Posterior vena cava (tissue), 2 donors: ENCODE measurements around the gene DDX41. TPM values are rescaled to one million over a fixed set of nuclear protein-coding genes. Genes with fewer than 3 reads are reported as not detected.

ENCODE experiments used
- DNase-seq: peaks from one replicate; pipeline ENCODE4 v3.0.0-alpha.2; 2020; ENCODE audit warnings: low spot score
- intact Hi-C, 2 donors: fragments of 100-400 bp; cut with DNase I; formaldehyde crosslinking; loops; one replicate each; pipeline versions ENCODE4 v1.14.1 to v1.14.2; 2022 to 2023
- total RNA-seq, 2 donors: library from RNA; stranded (reverse); fragmentation: NEBNext Ultra II Directional; extraction: Animal tissue kit (Norgen Biotek cat#: 25700); gene quantifications; one replicate each; pipeline ENCODE4 v1.2.1, GENCODE V29; 2021
- donor health status: DM: yes; HTN: yes; CAD: no.
- donor health status: DM: yes; HTN: yes; CAD: no.

DDX41 gene
- total RNA-seq, 2 donors from 2014 or later, result 52.1 to 52.6 TPM

DNA sequence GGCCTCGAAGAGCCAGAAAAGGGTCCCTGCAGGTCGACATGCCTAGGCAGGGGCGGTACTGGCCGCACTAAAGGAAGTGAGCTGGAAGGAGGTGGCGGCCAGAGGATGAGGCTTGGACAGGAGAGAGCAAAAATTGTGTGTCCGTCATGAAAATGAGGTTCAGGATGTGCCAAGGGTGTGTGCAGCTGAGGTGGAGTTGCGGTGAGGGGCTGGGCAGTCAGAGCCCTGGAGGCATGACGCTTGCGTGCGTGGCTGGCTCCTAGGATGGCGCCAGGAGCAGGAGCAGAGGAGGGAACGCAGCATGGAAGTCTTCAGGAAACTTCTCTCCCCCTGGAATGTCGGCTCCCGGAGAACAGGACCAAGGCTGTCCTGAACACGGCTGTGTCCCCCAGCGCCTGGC lies 13.9 kb downstream of the DDX41 start:
- no peak for DNase-seq
- intact Hi-C loops, result loop anchor here in 1 of 2 donors (1.0 kb wide), 1 partner anchor 9 kb away; no protein-coding TSS in a partner anchor

- intact Hi-C loops, result loop anchor here in 1 of 2 donors (1.0 to 2.0 kb wide), 2 partner anchors 8 to 109 kb away; no protein-coding TSS in a partner anchor
- no peak for DNase-seq
These were observed 14.7 kb downstream of the DDX41 start for GRCh38 chr5:177501874-177502678.

- peak; percentile 97 for DNase-seq
- intact Hi-C loops, result loop anchor here in 1 of 2 donors (2.0 kb wide), 1 partner anchor 108 kb away; no protein-coding TSS in a partner anchor
These were observed 15.9 kb downstream of the DDX41 start for GRCh38 chr5:177500685-177501522.

- intact Hi-C loops, result loop anchor here (2.0 to 5.0 kb wide), 2 partner anchors 107 to 108 kb away; no protein-coding TSS in a partner anchor
- DNase-seq, result no peak
These were observed 16.9 kb downstream of the DDX41 start for GRCh38 chr5:177499842-177500241.

DNA sequence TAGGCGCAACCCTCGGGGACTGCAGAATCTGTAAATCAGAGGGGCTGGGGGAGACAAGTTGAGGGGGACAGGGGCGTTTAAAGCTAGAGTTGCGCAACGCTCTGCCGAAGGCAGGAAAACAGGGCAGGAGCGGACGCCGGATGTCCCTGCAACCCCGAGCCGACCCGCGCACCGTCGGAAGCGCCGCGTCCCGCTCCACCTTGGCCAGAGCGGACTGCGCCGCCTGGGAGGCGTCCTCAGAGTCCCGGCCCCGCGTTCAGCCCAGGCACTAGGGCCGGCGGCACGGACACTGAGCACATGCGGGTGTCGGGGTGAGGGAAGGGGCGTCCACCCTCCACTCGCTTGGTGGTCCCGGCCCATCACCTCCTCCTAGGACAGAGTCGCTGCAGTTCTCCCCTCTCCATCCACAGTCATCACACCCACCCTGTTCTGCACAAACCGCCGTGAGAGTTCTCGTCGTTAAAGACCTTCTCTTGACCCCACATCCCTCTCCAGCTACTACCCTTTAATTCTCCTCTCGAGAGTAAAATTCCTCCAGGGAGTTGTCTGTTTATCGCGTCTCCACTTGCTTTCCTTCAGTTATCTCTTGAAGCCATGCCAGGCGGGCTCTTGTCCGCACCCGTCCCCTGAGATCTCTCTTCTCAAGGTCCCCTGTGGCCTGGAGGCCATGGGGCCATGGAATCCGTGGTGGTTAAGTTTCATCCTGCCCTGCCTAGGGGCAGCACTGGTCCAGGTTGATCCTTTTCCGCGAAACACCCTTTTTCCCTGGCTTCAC lies 18.6 kb downstream of the DDX41 start:
- intact Hi-C loops, result loop anchor here in 1 of 2 donors (5.0 kb wide), 1 partner anchor 106 kb away; no protein-coding TSS in a partner anchor
- no peak for DNase-seq

- intact Hi-C loops, result loop anchor here in 1 of 2 donors (5.0 kb wide), 1 partner anchor 105 kb away; no protein-coding TSS in a partner anchor
- peak; percentile 98 for DNase-seq
These were observed 19.3 kb downstream of the DDX41 start, which contains the start of gene PDLIM7 for GRCh38 chr5:177497292-177498012. Gene PDLIM7, minus strand, starts transcription at chr5:177497604. Its CDS starts 1,092 bp downstream, at chr5:177496512.

DNA sequence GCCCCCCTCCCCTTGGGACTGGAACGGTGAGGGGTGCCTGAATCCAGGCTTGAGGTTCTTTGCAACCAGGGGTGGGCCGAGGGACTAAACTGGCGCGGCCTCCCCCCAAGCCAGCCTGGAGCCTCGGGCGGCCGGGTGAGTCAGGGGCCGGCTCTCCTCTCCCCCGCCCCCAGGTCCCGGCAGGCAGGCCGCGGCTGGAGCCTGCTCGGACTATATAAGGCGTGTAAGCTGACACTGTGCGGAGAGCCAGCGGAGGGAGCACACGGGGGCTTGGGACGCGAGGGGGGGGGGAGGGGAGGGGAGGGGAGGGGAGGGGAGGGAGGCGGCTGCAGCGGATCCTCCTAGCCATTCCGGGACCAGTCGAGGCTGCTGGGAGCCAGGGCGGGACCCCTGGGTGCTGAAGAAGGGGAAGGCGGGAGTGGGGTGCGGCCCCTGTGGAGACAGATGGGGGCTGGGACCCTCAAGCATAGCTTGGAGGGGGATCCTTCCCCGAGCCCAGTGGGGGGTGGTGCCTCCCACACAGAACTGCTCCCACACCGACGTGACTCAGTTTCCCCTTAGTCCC lies 20.0 kb downstream of the DDX41 start:
- intact Hi-C loops, result loop anchor here in 1 of 2 donors (5.0 kb wide), 1 partner anchor 105 kb away; no protein-coding TSS in a partner anchor
- DNase-seq, result peak; percentile 96

- intact Hi-C loops, result loop anchor here in 1 of 2 donors (5.0 kb wide), 1 partner anchor 104 kb away; no protein-coding TSS in a partner anchor
- no peak for DNase-seq
These were observed 20.6 kb downstream of the DDX41 start for GRCh38 chr5:177496070-177496726.

- intact Hi-C loops, result loop anchor here in 1 of 2 donors (5.0 kb wide), 1 partner anchor 103 kb away; no protein-coding TSS in a partner anchor
- DNase-seq, result peak; percentile 95
These were observed 21.3 kb downstream of the DDX41 start for GRCh38 chr5:177495243-177496060.

DNA sequence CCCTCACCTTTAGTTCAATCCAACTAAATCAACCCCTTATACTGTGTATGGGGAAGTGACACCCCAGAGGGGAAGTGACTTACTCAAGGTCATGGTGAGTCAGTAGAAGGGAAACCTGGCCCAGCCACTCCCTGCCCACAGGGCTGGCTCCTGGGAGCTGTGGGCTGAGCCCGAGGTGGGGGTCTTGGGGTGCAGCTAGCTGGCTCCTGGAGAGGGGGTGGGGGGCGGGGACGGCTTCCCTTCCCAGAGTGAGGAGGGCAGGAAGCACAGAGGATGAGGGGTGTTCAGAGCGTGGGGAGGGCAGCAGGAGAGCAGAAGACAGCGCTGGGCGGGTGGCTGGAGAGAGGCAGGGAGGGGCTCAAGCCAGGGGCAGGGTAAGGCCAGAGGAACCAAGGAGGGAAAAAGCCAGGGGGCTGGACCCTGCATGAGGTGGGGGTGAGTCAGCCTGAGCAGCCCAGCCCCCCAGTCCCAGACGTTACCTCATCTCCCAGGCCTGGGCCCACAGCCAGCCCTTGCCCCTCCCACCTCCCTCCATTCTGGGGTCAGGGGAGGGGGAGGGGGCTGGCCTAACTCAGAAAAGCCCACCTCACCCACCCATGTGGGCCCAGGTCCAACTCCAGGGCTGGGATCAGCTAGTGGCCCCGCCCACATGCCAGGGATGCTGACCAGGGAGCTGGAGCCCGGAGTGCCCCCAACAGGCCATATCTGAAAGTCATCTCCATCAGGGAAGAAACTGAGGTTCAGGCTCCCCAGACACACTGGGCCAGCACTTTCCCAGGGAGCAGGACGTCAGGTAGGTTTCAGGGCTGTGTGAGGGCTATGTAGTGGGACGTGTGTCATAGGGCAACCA lies 22.2 kb downstream of the DDX41 start:
- DNase-seq, result peak; percentile 96
- intact Hi-C loops, result loop anchor here (1.0 to 5.0 kb wide), 2 partner anchors 8 to 102 kb away; no protein-coding TSS in a partner anchor

DNA sequence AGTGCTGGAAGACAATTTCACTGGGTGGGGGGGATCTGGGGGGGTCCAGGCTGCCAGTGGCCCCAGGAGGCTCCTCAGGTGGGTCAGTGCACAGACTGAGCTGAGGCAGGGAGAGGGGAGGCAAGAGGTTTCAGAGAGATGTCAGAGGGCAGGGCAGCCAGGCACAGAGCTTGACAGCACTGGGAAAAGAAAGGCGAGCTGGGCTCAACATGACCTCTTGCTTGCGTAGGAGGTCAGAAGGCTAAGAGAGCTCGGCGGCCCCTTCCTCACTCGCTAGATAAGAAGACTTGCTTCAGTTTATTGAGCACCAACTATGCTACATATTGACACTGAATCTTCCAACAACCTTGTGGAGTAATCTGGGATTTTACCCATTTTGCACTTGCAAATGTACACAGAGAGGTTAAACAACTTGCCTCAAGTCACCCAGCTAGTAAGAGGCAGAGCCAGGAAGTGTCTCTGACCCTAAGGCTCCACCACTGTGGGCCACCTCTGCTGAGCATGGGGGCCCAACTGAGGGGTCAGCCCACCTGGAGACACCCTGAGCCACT lies 22.9 kb downstream of the DDX41 start:
- intact Hi-C loops, result loop anchor here in 1 of 2 donors (1.0 kb wide), 1 partner anchor 8 kb away; no protein-coding TSS in a partner anchor
- DNase-seq, result no peak

DNA sequence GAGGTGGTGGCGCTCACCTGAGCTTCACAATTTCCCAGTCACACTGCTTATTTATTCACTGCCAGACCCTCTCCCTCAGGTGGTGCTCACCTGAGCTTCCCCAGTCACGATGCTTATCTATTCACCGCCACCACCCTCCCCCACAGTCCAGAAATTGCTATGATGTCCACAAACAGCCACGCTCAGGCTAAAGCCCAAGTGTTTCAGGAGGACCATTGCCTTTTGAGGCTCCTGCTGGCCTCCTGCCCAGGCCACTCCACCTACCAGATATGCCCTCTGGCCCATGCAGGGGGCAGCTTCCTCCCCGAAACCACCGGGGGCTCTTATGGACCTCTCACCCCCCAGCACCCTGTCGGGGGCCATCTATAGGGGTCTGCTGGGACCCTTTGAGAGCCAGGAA lies 23.9 kb downstream of the DDX41 start:
- intact Hi-C loops, result no loop called here
- DNase-seq, result no peak

DNA sequence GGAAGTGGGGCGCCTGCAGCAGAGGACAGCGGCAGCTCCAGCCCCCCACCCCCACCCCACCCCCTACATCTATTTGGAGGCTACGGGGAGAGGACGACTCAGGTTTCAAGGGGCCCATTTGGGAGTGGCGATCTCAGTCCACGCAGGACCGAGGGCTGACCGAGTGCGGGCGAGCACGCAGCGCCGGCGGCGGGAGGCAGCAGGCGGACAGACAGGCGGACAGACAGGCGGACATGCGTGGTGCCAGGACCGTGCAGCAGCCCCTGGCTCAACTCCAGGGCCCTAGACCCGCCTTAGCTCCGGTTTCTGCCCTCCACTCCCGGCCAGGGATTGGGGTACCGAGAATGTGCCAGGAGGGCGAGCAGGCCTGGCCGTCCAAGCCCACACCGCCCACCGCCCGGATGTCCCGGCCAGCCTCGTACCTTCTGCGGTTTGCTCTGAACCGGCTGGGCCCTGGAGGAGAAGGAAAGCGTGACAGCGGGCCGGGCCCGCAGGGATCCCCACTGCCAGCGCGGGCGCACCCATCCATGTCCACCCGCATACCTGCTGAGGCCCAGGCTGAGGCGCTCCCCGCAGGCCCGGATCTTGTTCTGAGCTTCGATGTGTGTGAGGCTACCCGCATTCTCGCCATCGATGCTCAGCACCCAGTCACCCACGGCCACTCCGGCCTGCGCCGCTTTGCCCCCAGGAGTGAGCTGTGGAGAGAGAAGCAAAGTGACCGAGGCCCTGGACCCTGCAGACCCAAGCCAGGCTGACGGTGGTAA lies 24.6 kb downstream of the DDX41 start:
- DNase-seq, result no peak
- intact Hi-C loops, result no loop called here

DNA sequence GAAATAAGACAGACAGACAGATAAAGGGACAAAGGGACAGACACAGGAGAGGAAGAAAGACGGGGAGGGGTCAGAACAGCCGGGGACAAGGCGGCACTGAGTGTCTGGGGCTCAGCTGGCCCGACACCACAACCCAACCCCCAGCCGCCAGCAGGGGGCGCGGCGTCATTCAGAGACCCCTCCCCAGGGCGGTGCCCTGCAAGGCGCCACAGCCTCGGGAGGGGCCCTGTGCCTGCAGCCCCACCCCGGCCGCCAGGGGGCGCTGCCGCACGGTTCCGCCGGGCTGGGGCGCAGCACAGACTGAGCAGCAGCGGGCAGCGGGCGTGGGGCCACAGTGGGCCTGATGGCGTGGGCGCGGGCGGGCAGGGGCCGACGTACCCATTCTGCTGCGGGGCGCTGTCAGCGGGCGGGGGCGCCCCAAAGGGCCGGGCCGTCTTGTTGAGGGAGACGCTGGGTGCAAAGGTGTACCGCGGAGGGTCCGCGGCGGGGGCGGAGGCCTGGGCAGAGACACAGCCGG lies 25.3 kb downstream of the DDX41 start:
- intact Hi-C loops, result no loop called here
- DNase-seq, result no peak
